ENCODE results near the gene TH.

TH gene

DNA sequence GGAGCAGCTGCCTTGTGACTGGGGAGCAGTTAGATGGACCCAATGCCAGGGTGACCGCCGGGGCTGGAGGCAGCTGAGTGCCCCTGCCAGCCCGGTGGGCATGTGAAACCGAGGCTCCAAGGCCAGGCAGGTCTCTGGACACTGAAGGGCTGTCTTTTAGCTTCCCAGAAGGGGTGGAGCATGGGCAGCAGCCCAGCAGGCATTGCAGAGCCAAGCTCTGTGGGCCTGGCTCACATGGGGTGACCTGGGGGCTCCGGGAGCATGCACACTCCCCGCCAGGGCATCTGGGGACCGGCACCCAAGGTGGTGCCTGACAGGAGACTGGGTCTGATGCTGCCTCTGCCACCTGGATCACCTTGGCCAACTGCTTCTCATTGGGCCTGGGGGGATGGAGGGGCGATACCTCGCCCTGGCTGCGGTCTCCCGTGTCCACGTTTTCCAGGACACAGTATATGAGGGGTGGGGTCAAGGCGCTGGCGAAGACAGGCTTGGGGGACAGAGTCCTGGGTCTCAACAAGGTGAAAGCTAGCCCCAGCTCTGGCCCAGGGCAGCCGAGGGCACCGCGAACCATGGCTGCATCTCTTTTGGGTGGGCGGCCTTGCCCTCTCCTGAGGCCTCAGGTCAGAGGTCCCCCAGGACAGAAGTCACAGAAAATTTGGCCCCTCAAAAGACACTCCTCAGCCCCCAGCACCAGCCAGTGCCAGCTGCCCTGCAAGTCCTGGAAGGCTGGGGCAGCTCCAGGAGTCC is 14.1 kb downstream of the TH start:
- TF ChIP-seq NFRKB (IDR thresholded peaks at IDR 0.05) (no peak), LEF1 (IDR thresholded peaks at IDR 0.05; ENCODE audit: borderline replicate concordance) (no peak)
- POLR2A ChIA-PET: no interaction called here
- CTCF ChIA-PET: interaction anchor here (1.0 to 1.5 kb wide), 2 partner anchors 121 to 122 kb away, joined by 4 read pairs; no protein-coding TSS in a partner anchor
- DNase-seq (ENCODE audit: extremely low spot score): no peak

- ChIA-PET POLR2A (interaction anchor here (0.9 kb wide), 1 partner anchor 209 kb away, joined by 3 read pairs; no protein-coding TSS in a partner anchor), CTCF (interaction anchor here (0.7 to 2.1 kb wide), 14 partner anchors 9 to 610 kb away, joined by 3 to 10 read pairs (median 4); no protein-coding TSS in a partner anchor)
- DNase-seq (ENCODE audit: extremely low spot score): peak; percentile 83
- TF ChIP-seq HDGF (IDR thresholded peaks at IDR 0.05; ENCODE audit: borderline replicate concordance) (no peak), ZNF384 (IDR thresholded peaks at IDR 0.05) (no peak), ARNT (IDR thresholded peaks at IDR 0.05) (no peak), SP1 (IDR thresholded peaks at IDR 0.05) (no peak), FOXA1 (IDR thresholded peaks at IDR 0.05) (no peak), L3MBTL2 (conservative IDR thresholded peaks at IDR 0.05) (no peak), TARDBP (IDR thresholded peaks at IDR 0.05) (no peak), CTBP1 (IDR thresholded peaks at IDR 0.05; ENCODE audit: borderline replicate concordance) (no peak), LEF1 (IDR thresholded peaks at IDR 0.05; ENCODE audit: borderline replicate concordance) (no peak), BHLHE40 (IDR thresholded peaks at IDR 0.05; ENCODE audit: borderline replicate concordance) (no peak), SUZ12 (IDR thresholded peaks at IDR 0.05) (no peak)
- TF ChIP-seq, protein P1, sequence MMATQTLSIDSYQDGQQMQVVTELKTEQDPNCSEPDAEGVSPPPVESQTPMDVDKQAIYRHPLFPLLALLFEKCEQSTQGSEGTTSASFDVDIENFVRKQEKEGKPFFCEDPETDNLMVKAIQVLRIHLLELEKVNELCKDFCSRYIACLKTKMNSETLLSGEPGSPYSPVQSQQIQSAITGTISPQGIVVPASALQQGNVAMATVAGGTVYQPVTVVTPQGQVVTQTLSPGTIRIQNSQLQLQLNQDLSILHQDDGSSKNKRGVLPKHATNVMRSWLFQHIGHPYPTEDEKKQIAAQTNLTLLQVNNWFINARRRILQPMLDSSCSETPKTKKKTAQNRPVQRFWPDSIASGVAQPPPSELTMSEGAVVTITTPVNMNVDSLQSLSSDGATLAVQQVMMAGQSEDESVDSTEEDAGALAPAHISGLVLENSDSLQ (IDR thresholded peaks at IDR 0.05): no peak
Measured at GRCh38 chr11:2156416-2157182, 15.0 kb downstream of the TH start.

DNA sequence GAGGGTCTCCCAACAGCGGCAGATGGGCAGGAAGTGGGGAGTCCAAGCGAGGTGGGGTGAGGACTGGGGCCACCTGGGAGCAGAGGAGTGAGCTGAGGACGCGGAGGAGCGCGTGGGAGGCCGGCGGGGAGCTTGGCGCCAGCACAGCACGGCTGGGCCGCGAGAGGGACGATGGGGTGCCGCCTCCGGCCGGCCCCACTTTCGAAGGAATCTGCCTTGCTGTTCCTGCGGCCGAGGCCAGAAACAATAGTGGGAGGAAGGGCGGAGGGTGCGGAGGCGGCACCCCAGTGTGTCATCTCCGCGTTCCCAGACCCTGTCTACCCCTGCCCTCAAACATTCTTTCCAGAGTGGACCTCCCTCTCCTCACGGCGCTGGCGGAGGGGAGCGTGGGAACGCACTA is 16.1 kb downstream of the TH start:
- DNase-seq (ENCODE audit: extremely low spot score): no peak
- TF ChIP-seq ARNT (IDR thresholded peaks at IDR 0.05): no peak
- no peak for TF ChIP-seq SUZ12 (IDR thresholded peaks at IDR 0.05)
- no peak for TF ChIP-seq CTBP1 (IDR thresholded peaks at IDR 0.05; ENCODE audit: borderline replicate concordance)
- no peak for TF ChIP-seq BHLHE40 (IDR thresholded peaks at IDR 0.05; ENCODE audit: borderline replicate concordance)
- TF ChIP-seq FOXM1 (IDR thresholded peaks at IDR 0.05; ENCODE audit: borderline replicate concordance): no peak
- no peak for TF ChIP-seq TARDBP (IDR thresholded peaks at IDR 0.05)
- TF ChIP-seq HDGF (IDR thresholded peaks at IDR 0.05; ENCODE audit: borderline replicate concordance): no peak
- no peak for TF ChIP-seq FOXA1 (IDR thresholded peaks at IDR 0.05)
- no peak for TF ChIP-seq LEF1 (IDR thresholded peaks at IDR 0.05; ENCODE audit: borderline replicate concordance)
- no peak for TF ChIP-seq L3MBTL2 (conservative IDR thresholded peaks at IDR 0.05)
- TF ChIP-seq, protein P1 (IDR thresholded peaks at IDR 0.05): no peak
- TF ChIP-seq NFRKB (IDR thresholded peaks at IDR 0.05): no peak
- CTCF ChIA-PET: interaction anchor here (0.7 to 2.1 kb wide), 12 partner anchors 8 to 609 kb away, joined by 3 to 10 read pairs (median 4); no protein-coding TSS in a partner anchor
- POLR2A ChIA-PET: no interaction called here

DNA sequence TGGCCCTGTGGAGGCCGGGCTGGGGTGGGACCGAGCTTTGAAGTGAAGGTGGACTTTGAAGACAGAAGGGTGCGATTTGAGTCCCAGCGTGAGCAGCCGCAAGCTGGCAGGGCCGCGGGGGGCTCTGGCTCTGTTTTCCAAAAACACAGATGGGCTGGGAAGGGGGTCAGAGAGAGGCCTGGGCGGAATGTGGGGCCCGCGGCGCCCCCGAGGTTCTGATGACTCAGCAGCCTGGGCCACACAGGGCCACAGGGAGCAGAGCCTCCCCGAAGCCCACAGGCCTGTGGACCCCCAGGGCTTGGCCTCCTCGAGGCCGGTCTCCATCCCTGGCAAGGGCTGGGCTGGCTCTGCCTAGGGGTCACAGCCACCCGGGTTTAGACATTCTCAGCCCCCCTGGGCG is 16.7 kb downstream of the TH start:
- ChIA-PET CTCF (interaction anchor here (0.9 to 5.3 kb wide), 5 partner anchors 117 to 502 kb away, joined by 3 to 34 read pairs (median 4); no protein-coding TSS in a partner anchor), POLR2A (no interaction called here)
- DNase-seq (ENCODE audit: extremely low spot score): no peak
- TF ChIP-seq SUZ12 (IDR thresholded peaks at IDR 0.05) (no peak), BHLHE40 (IDR thresholded peaks at IDR 0.05; ENCODE audit: borderline replicate concordance) (no peak), FOXK2 (IDR thresholded peaks at IDR 0.05) (no peak), TARDBP (IDR thresholded peaks at IDR 0.05) (no peak), ARNT (IDR thresholded peaks at IDR 0.05) (no peak)

GRCh38 chr11:2154195-2154585 is 17.4 kb downstream of the TH start:
- ChIA-PET CTCF (interaction anchor here (1.3 to 5.3 kb wide), 3 partner anchors 116 to 501 kb away, joined by 4 to 34 read pairs (median 4); no protein-coding TSS in a partner anchor), POLR2A (no interaction called here)
- TF ChIP-seq ARNT (IDR thresholded peaks at IDR 0.05) (no peak), SP1 (IDR thresholded peaks at IDR 0.05) (no peak), ZNF384 (IDR thresholded peaks at IDR 0.05) (no peak), L3MBTL2 (conservative IDR thresholded peaks at IDR 0.05) (no peak), BHLHE40 (IDR thresholded peaks at IDR 0.05; ENCODE audit: borderline replicate concordance) (no peak), LEF1 (IDR thresholded peaks at IDR 0.05; ENCODE audit: borderline replicate concordance) (no peak), NFRKB (IDR thresholded peaks at IDR 0.05) (no peak)
- no peak for DNase-seq (ENCODE audit: extremely low spot score)

GRCh38 chr11:2153581-2154194 is 17.9 kb downstream of the TH start:
- no peak for DNase-seq (ENCODE audit: extremely low spot score)
- CTCF ChIA-PET: interaction anchor here (1.2 to 6.0 kb wide), 6 partner anchors 116 to 501 kb away, joined by 3 to 120 read pairs (median 19); no protein-coding TSS in a partner anchor
- TF ChIP-seq SUZ12 (IDR thresholded peaks at IDR 0.05): no peak
- TF ChIP-seq TARDBP (IDR thresholded peaks at IDR 0.05): no peak
- no peak for TF ChIP-seq NFRKB (IDR thresholded peaks at IDR 0.05)
- TF ChIP-seq, protein P1 (IDR thresholded peaks at IDR 0.05): no peak
- no peak for TF ChIP-seq ARNT (IDR thresholded peaks at IDR 0.05)
- no peak for TF ChIP-seq LEF1 (IDR thresholded peaks at IDR 0.05; ENCODE audit: borderline replicate concordance)
- TF ChIP-seq BHLHE40 (IDR thresholded peaks at IDR 0.05; ENCODE audit: borderline replicate concordance): no peak
- TF ChIP-seq SP1 (IDR thresholded peaks at IDR 0.05): no peak
- no peak for TF ChIP-seq HDGF (IDR thresholded peaks at IDR 0.05; ENCODE audit: borderline replicate concordance)
- no peak for TF ChIP-seq ZNF384 (IDR thresholded peaks at IDR 0.05)
- TF ChIP-seq FOXK2 (IDR thresholded peaks at IDR 0.05): no peak
- TF ChIP-seq ELF4 (IDR thresholded peaks at IDR 0.05): no peak
- no peak for TF ChIP-seq FOXM1 (IDR thresholded peaks at IDR 0.05; ENCODE audit: borderline replicate concordance)
- no peak for TF ChIP-seq CTBP1 (IDR thresholded peaks at IDR 0.05; ENCODE audit: borderline replicate concordance)
- no peak for TF ChIP-seq FOXA1 (IDR thresholded peaks at IDR 0.05)
- no peak for TF ChIP-seq L3MBTL2 (conservative IDR thresholded peaks at IDR 0.05)
- POLR2A ChIA-PET: no interaction called here

All from HEK293T (cell line).